Bronchial epithelial cell (primary cell): Measurements from ENCODE around the gene THUMPD2. TPM values are rescaled to one million over a fixed set of nuclear protein-coding genes. Genes with fewer than 3 reads are reported as not detected.
A peak's percentile ranks its signal among the peaks of the same experiment; 100 is the strongest.
"Not testable (repeated sequence)": the region's sequence is repeated elsewhere in the genome, so short reads cannot be mapped to it uniquely, and the experiment has no call there.

Experiments used
- DNase-seq: peaks from one replicate; pipeline ENCODE4 v3.0.0-alpha.2; 2010; ENCODE audit warnings: low read depth
- FAIRE-seq: peaks from 2 replicates; lab custom pipeline; 2011; peaks lifted over from hg19 to GRCh38; lab: Jason Lieb, UNC
- H3K27me3 ChIP-seq: 2 replicates; pipeline ENCODE4 v1.5.1; 2011; ENCODE audit warnings: low read length; ENCODE audit not compliant: control insufficient read depth, insufficient read depth
- H3K36me3 ChIP-seq: 2 replicates; pipeline ENCODE4 v1.5.1; 2011; ENCODE audit warnings: low read length; ENCODE audit not compliant: control insufficient read depth, insufficient read depth
- H3K4me3 ChIP-seq: 2 replicates; pipeline ENCODE4 v1.5.1; 2011; ENCODE audit warnings: mild to moderate bottlenecking, low read depth, low read length, control low read depth
- total RNA-seq: library from RNA; depleted of rRNA; stranded (reverse); fragments of >200 nt; gene quantifications from 2 replicates; pipeline ENCODE4 v1.2.1, GENCODE V29; 2014
- TF ChIP-seq, protein P1 (sequence below): IDR thresholded peaks from 2 replicates; pipeline ENCODE4 v1.5.1; 2011; ENCODE audit warnings: mild to moderate bottlenecking, moderate library complexity, low read length, control low read depth, inconsistent platforms; ENCODE audit not compliant: insufficient read depth, severe bottlenecking

Gene THUMPD2
- total RNA-seq, 1 donor from 2014 or later = 10.3 TPM

DNA sequence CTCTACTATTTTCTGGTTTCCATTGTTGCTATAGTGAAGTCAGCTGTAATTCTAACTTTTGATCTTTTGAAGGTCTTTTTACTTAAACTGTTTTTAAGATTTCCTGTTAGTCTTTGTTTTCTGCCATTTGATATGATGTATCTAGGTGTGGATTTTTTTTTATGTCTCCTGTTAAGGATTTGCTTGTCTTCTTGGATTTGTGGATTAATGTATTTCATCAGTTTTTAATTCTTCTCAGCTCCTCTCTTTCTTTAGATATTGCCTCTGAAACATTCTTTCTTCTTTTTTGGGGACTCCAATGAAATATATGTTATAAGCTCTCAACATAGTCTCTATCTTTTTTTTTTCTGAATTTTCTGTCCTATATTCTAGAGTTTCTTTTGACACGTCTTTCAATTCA, 24.8 kb upstream of the THUMPD2 start:
- TF ChIP-seq, protein P1, sequence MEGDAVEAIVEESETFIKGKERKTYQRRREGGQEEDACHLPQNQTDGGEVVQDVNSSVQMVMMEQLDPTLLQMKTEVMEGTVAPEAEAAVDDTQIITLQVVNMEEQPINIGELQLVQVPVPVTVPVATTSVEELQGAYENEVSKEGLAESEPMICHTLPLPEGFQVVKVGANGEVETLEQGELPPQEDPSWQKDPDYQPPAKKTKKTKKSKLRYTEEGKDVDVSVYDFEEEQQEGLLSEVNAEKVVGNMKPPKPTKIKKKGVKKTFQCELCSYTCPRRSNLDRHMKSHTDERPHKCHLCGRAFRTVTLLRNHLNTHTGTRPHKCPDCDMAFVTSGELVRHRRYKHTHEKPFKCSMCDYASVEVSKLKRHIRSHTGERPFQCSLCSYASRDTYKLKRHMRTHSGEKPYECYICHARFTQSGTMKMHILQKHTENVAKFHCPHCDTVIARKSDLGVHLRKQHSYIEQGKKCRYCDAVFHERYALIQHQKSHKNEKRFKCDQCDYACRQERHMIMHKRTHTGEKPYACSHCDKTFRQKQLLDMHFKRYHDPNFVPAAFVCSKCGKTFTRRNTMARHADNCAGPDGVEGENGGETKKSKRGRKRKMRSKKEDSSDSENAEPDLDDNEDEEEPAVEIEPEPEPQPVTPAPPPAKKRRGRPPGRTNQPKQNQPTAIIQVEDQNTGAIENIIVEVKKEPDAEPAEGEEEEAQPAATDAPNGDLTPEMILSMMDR = no peak

DNA sequence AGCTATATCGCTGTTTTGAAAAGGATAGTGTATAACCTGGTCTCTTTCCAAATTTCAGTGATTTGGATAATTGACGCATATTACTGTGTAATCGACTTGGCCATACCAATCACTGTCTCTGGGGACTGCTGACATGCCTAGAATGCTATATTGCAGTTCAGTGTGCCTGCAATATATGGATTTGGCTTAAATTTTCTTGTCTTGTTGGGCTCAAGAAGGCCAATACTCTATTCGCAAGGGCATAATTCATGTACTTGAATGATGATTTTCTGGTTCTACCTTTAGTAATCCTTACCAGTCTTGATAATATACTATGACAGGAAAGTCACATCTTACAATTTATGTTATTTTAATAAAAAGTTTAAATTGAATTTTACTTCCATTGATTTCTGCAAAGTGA, 21.7 kb upstream of the THUMPD2 start:
- no peaks in the 10 kb centered on the region for H3K36me3 ChIP-seq
- FAIRE-seq (no peak), DNase-seq (no peak)
- H3K4me3 ChIP-seq = no peak overlapping the region
- TF ChIP-seq, protein P1 = no peak
- no peaks in the 10 kb centered on the region for H3K27me3 ChIP-seq

More for the DNA sequence above, 24.8 kb upstream of the THUMPD2 start:
- DNase-seq (no peak), FAIRE-seq (no peak)
- no peaks in the 10 kb centered on the region for H3K27me3 ChIP-seq
- no peaks in the 10 kb centered on the region for H3K36me3 ChIP-seq
- H3K4me3 ChIP-seq = no peak overlapping the region

- DNase-seq = no peak
- no peaks in the 10 kb centered on the region for H3K27me3 ChIP-seq
- no peaks in the 10 kb centered on the region for H3K36me3 ChIP-seq
- H3K4me3 ChIP-seq = no peak overlapping the region
- TF ChIP-seq, protein P1 = no peak
- no peak for FAIRE-seq
These were observed 17.1 kb upstream of the THUMPD2 start for GRCh38 chr2:39796134-39796533.

DNA sequence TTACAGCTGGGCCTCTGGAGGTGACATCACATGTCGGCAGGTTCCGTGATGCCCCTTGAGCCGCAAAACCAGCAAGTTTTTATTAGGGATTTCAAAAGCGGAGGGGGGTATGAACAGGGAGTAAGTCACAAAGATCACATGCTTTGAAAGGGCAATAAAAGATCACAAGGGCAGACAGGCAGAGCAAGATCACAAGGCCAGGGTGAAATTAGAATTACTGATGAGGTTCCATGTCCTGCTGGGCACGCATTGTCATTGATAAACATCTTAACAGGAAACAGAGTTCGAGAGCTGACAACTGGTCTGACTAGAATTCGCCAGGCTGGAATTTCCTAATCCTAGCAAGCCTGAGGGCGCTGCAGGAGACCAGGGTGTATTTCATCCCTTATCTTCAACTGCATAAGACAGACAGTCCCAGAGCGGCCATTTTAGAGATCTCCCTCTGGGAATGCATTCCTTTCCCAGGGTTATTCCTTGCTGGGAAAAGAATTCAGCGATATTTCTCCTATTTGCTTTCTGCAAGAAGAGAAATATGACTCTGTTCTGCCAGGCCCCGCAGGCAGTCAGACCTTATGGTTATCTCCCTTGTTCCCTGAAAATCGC, 11.3 kb upstream of the THUMPD2 start:
- H3K27me3 ChIP-seq, FAIRE-seq, H3K36me3 ChIP-seq, DNase-seq, H3K4me3 ChIP-seq: not testable (repeated sequence)

- TF ChIP-seq, protein P1 = no peak
- no peaks in the 10 kb centered on the region for H3K27me3 ChIP-seq
- FAIRE-seq (no peak), DNase-seq (peak; percentile 77)
- no peak overlapping the region for H3K4me3 ChIP-seq
- no peaks in the 10 kb centered on the region for H3K36me3 ChIP-seq
These were observed 8.9 kb upstream of the THUMPD2 start for GRCh38 chr2:39787950-39788349.

DNA sequence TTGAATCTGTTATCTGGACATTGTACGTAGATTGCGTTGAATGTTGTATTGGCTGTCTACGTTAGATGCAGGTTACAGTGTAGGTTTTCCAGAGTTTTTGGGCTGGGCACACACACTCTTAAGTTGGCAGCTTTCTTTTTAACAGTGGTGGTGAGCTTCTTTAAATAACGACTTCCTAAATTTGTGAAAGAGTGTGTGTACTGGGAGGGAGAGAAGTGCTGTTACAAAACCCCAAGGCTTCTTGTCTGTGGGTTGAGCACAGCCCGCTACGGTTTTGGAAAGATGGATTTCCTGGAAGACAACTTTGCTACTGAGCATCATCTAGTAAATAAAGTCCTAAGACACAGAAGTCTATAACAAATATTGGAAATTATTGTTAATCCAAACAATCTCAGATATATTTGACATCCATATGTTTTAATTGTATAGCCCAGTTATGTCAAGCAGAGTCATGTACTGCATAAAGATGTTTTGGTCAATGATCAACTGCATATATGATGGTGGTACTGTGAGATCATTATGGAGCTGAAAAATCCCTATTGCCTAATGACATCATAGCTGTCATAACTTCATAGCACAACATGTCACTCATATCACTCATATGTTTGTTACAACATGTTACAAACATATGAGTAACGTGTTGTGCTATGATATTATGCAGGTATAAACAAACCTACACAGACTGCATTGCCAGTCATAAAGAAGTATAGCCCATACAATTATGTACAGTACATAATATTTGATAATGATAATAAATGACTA, 7.9 kb upstream of the THUMPD2 start:
- H3K27me3 ChIP-seq = no peaks in the 10 kb centered on the region
- H3K4me3 ChIP-seq = no peak overlapping the region
- FAIRE-seq (no peak), DNase-seq (no peak)
- H3K36me3 ChIP-seq = no peaks in the 10 kb centered on the region
- TF ChIP-seq, protein P1 = no peak
